Myocyte (in vitro differentiated cells): Measurements from ENCODE around the gene SORL1-AS1.
"Not testable (repeated sequence)": the region's sequence is repeated elsewhere in the genome, so short reads cannot be mapped to it uniquely, and the experiment has no call there.

Source experiments
- DNase-seq: peaks from one replicate; pipeline ENCODE4 v3.0.0-alpha.2; 2012; ENCODE audit warnings: low read depth

SORL1-AS1 gene

DNA sequence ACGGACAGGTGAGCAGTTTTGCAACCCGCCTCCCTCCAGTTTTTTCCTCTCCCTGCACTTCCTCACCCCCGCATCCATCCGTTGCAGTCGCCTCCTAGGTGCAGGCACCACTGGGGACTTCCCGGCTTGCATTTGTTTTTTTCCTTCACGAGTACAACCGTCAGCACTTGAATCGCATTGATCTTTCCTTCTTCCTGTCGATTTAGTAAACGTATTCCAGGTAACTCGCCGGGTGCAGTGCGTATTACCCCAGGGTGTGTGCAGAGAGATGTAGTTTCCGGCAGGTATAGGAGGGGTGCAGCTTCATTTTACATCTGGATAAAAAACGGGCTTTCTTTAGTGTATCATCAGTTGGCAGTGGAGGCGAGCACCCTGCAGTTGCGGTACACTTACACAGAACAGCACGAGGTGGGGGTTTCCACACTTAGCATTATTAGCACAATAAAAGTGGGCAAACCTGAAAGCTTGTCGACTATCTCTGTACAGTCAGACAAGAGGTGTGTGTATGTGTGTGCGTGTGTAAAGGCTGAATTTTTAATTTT lies at the start of gene SORL1-AS1:
SORL1-AS1 (minus strand) TSS at position 359 of the 542 bp plus-strand sequence.
- DNase-seq = no peak

DNA sequence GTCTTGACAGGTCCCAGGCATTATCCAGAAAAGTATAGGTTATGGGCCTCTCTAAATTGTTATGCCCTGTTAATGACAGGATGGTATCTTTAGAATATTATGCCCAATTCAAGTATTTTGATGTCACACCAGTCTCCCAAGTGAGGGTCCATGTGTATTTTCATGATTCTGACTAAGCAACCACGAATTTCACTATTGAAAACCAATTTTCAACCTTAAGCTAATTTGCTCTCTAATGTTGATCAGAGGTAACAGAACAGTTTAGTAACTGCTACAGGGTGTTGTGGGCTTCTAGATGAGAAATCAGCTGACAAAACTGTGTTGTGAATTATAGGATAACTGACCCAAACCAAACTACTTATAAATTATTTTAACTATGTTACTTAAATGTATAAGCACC lies 48.0 kb upstream of the SORL1-AS1 start:
- DNase-seq = no peak

- DNase-seq = no peak
These were observed 47.5 kb upstream of the SORL1-AS1 start for GRCh38 chr11:121500275-121500674.

DNA sequence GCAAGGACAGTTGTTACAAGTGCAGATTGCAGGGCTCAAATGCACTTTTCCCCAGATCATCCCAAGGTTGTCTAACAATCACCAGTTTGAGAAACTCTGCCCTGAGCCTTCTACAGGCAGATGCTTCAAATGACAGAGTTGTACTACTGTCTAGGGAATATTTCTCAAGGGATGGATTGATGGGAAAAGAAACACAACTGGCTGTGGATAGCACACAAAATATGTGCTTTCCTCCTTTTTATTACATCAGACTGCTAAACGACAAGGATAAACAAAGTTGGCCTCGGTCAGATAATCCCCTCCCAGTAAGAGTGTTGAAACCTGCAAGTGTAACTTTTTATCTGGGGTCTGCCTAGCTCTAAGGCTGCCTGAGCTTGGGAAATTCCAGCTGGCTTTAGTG lies 46.6 kb upstream of the SORL1-AS1 start:
- no peak for DNase-seq

DNA sequence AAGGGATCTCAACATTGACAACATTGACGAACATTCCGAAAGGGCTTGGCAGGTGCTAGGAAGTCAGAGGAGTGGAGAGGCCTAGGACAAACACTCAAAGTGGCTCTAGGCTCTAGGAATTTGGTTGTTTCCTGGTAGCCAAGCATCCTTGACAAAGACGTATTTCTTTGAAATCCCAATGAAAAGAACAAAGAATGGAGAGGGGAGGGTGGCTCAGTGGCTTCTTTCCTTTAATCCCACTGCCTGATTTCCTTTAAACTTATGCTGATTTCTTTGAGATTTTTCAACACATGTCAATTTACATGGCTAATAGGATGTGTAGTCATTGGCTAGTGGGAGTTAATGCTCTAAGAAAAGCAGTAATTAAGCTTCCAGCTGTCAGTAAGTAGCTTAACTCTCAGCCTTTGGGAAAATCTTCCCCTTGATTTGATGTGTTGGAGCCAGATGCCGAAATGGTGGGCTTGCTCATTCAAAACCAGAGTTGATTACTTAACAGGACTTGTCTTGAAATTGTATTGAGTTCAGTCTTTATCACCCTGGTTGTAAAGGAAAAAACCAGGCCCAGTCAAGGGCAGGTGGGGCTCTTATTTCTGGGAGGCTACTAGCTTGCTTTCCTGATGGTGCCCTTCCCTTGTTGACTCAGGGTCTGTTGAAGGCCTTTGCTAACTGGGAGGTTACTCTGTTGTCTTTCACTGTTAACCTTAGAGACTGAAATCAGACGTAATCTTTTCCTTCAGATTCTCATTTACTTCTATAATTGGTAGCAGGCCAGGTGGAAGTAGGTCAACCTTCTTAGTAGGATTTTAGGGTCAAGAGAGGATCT lies 44.6 kb upstream of the SORL1-AS1 start:
- no peak for DNase-seq

- no peak for DNase-seq
These were observed 41.8 kb upstream of the SORL1-AS1 start for GRCh38 chr11:121494355-121495099.

DNA sequence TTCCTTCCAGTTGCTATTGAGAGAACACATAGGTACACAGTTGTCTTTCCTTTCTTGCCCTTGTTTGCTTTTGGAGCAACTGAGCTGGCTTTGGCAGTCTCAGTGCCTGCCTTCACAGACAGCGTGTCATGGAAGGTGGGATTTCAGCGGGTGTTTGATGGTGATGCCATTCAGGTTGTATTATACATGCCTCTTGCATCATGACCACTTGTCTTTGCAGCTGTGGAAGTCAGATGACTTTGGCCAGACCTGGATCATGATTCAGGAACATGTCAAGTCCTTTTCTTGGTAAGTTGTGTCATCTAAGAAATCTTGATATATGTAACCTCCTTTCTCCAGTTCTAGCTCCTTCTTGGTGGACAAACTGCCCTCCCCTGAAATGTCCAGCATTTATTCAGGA lies 37.1 kb upstream of the SORL1-AS1 start:
- DNase-seq = peak; percentile 18

GRCh38 chr11:121488641-121489040 lies 35.9 kb upstream of the SORL1-AS1 start:
- DNase-seq = no peak

DNA sequence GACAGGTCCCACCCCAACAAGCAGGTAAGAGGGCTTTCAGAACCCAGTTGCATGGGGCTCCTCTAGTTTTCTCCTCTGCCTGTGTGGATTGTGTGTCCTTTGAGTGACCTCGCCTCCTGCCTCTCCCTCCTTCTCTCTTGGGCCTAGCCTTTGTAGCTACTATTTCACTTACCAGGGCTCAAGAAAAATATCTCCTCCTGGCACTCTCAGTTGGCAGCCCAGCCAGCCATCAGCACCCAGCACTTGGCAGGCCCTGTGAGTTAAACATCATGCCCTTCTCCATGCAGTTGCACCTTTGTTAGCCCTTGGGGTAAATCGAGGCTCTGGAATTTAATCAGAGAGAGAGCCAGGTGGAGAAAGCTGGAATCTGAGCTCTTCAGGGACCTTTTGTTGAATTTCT lies 35.4 kb upstream of the SORL1-AS1 start:
- DNase-seq = no peak

- peak; percentile 14 for DNase-seq
These were observed 34.4 kb upstream of the SORL1-AS1 start for GRCh38 chr11:121487191-121487590.

- no peak for DNase-seq
These were observed 33.3 kb upstream of the SORL1-AS1 start for GRCh38 chr11:121486054-121486453.

DNA sequence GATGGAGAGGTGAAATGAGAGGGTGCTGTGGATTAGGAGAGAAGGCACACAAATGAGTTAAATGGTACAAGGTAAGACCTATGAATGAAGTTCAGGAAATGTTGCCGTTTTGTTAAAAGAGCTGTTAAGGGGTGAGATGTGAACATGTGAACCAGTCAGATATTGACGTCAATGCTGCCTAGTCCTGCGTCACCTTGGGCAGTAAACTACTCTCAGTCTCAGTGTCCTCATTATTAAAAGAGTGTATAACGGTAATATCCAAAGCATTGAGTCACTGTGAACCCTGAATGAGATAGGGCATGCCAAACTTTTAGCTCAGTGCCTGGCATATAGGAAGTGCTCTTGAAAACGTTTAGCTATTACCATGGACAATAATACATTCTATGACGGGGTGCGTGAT lies 32.4 kb upstream of the SORL1-AS1 start:
- no peak for DNase-seq

- no peak for DNase-seq
These were observed 31.2 kb upstream of the SORL1-AS1 start for GRCh38 chr11:121483805-121484480.

GRCh38 chr11:121482231-121483129 lies 29.7 kb upstream of the SORL1-AS1 start:
- DNase-seq = no peak

DNA sequence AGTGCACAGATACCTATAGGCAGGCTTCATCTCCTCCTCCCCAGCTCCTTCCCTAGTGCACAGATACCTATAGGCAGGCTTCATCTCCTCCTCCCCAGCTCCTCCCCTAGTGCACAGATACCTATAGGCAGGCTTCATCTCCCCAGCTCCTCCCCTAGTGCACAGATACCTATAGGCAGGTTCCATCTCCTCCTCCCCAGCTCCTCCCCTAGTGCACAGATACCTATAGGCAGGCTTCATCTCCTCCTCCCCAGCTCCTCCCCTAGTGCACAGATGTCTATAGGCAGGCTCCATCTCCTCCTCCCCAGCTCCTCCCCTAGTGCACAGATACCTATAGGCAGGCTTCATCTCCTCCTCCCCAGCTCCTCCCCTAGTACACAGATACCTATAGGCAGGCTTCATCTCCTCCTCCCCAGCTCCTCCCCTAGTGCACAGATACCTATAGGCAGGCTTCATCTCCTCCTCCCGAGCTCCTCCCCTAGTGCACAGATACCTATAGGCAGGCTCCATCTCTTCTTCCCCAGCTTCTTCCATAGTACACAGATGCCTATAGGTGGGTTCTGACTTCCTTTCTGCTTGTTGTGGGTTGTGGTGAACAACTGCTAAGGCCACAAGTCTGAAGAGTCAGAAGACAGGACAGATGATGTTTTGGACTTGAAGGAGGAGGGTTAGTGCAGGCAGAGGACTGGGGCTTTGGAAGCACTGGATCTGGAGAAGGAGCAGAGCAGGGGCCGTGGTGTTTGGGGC lies 28.9 kb upstream of the SORL1-AS1 start:
- not testable (repeated sequence) for DNase-seq

GRCh38 chr11:121479698-121480238 lies 27.0 kb upstream of the SORL1-AS1 start:
- no peak for DNase-seq

DNA sequence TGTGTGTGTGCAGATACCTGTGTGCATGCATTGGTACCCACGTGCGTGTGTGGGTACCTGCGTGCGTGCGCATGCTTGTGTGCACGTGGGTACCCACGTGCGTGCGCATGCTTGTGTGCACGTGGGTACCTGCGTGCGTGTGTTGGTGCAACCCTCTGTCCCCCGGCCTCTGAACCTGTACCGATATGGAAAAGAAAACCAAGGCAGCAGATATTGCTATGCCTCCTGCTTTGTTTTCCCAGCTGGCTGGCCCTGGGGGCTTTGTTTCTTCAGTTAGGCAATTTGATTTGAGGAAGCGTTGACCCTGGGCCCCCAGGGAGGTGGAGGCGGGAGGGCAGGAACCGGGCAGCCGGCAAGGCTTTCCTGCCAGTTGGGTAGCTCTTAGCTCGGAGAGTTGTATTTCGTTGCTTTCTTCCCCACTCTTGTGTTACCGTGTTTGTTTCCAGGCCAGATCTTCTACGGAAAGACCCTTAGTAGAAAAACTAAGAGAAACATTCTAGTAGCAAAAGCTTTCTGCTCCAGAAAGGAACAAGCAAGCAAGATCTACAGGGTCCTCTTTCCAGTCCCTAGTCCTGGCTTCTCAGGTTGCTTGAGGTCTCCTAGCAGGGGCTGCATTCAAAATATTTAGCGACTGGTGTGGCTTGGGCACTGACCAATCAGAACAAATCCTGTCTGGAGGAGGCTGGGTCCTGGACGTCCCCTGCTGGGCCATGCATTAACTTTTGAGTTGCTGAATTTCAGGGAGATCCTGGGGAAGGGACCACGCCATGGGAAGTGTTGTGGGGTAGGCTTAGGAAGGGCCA lies 26.3 kb upstream of the SORL1-AS1 start:
- no peak for DNase-seq

DNA sequence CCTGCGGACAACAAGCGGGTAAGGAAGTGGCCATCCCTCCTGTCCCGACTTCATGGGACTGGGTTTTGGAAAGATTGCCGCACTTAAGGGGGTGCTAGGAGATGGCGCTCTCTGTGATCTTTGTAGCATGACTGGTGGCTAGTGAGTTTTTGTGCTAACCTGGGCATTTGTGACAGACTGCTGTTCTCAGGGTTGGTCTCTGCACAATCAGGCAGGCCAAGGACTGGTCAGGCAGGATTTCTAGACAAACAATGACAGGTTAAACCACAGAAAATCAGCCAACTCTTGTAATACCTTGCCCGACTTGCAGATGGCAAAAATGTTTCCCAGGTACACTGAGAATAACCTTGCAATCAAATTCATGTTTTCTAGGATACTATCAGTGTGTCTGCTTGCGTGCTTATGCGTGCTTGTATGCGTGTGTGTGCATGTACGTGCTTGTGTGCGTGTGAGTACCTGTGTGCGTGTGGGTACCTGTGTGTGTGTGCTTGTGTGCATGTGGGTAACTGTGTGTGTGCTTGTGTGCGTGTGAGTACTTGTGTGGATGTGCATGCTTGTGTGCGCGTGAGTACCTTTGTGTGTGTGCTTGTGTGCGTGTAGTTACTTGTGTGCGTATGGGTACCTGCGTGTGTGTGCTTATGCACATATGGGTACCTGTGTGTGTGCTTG lies 25.6 kb upstream of the SORL1-AS1 start:
- DNase-seq = no peak
